Measurements from ENCODE around the gene ATP9B.

Gene ATP9B

GRCh38 chr18:79397830-79398761, 328.9 kb downstream of the ATP9B start:
- Histone ChIP-seq H2AFZ (ENCODE audit: low read depth, low read length) (no peak overlapping the region), H3K4me1 (ENCODE audit: insufficient read depth, low read length) (peaks cover 7% of the 10 kb centered on the region), H3K36me3 (ENCODE audit: insufficient read depth, low read length) (no peaks in the 10 kb centered on the region), H3K9me3 (ENCODE audit: low read length) (no peaks in the 10 kb centered on the region), H3K27me3 (ENCODE audit: insufficient read depth, low read length) (peaks cover 73% of the 10 kb centered on the region), H3K4me3 (ENCODE audit: low read length) (no peak overlapping the region)

- no peaks in the 10 kb centered on the region for H3K36me3 ChIP-seq (ENCODE audit: insufficient read depth, low read length)
- H3K27me3 ChIP-seq (ENCODE audit: insufficient read depth, low read length), result peaks cover 61% of the 10 kb centered on the region
- H3K4me1 ChIP-seq (ENCODE audit: insufficient read depth, low read length), result peaks cover 12% of the 10 kb centered on the region
- no peak overlapping the region for H3K4me3 ChIP-seq (ENCODE audit: low read length)
- no peak overlapping the region for H2AFZ ChIP-seq (ENCODE audit: low read depth, low read length)
- H3K9me3 ChIP-seq (ENCODE audit: low read length), result no peaks in the 10 kb centered on the region
These were observed 330.3 kb downstream of the ATP9B start for GRCh38 chr18:79399275-79400081.

GRCh38 chr18:79400091-79400590, 330.9 kb downstream of the ATP9B start:
- Histone ChIP-seq H3K4me1 (ENCODE audit: insufficient read depth, low read length) (peaks cover 12% of the 10 kb centered on the region), H3K27me3 (ENCODE audit: insufficient read depth, low read length) (peaks cover 55% of the 10 kb centered on the region), H3K36me3 (ENCODE audit: insufficient read depth, low read length) (no peaks in the 10 kb centered on the region), H3K9me3 (ENCODE audit: low read length) (no peaks in the 10 kb centered on the region), H3K4me3 (ENCODE audit: low read length) (peak overlapping the region; percentile 26), H2AFZ (ENCODE audit: low read depth, low read length) (no peak overlapping the region)

DNA sequence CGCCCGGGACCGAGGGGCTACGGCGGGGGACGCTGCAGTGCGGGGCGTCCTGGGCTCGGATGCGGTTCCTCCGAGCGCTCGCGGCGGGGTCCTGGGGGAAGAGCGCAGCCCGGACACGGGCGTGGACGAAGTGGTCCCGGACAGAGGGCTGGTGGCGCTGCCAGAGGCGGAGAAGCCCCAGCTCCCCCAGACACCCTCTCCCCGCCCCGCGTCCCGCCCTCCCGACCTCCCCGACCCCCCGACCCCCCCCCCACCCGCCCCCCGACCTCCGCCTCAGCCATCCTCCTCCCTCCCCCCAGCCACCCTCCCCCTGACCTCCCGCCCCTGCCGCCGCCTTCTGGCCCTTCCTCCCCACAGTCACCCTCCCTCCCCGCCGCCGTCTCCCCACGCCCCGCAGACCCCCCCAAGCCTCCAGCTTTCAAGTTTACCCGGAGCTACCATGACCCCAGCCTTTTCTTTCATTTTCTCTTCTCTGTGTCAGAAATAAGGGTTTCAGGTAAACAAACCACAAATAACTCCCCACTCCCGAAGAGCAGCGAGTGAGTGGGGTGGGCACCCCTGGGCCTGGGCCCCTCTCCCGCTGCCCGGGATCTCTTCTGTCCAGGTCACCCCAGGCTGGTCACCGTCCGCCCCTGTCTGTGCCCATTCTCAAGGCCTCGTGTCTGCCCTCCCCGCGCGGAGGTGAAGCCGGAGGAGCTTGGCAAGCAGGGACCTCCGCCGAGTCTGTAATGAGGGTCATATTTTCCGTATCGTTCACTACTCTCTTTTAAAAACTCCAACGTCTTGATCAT, 331.6 kb downstream of the ATP9B start:
- H2AFZ ChIP-seq (ENCODE audit: low read depth, low read length), result no peak overlapping the region
- H3K4me1 ChIP-seq (ENCODE audit: insufficient read depth, low read length), result peaks cover 12% of the 10 kb centered on the region
- no peaks in the 10 kb centered on the region for H3K36me3 ChIP-seq (ENCODE audit: insufficient read depth, low read length)
- H3K27me3 ChIP-seq (ENCODE audit: insufficient read depth, low read length), result peaks cover 54% of the 10 kb centered on the region
- H3K9me3 ChIP-seq (ENCODE audit: low read length), result no peaks in the 10 kb centered on the region
- H3K4me3 ChIP-seq (ENCODE audit: low read length), result no peak overlapping the region

DNA sequence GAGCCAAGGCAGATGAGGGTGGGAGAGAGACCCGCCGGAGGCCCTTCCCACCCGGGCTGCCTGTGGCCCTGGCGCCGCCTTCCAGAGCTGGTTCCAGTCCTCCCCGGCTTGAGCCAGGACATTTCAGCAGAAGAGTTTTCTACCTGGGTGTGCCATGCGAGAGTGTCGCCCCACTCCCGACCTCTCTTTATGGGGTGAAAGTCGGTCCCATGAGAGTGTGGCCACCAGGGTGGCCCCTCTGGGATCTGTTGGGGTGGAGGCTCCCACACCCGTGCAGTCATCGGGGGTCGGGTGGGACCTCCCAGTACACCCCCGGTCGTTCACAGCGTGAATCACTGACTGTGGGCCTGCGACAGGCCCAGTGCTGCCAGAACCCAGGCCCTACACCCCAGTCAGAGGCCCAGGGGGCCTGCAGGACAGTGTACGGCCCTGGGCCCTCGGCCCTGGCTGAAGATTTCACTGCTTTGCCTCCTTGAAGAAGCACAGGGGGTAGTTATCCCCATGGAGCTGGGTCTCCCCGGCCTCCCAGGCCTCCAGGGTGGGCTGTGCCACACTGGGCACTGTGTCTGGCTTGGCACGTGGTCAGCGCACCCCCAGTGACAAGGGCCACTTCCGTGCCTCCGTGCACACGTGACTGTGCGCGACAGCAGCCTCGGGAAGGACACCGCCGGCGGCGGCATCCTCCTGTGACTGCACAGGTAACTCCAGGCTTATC, 332.5 kb downstream of the ATP9B start:
- Histone ChIP-seq H3K4me3 (ENCODE audit: low read length) (no peak overlapping the region), H3K36me3 (ENCODE audit: insufficient read depth, low read length) (no peaks in the 10 kb centered on the region), H2AFZ (ENCODE audit: low read depth, low read length) (no peak overlapping the region), H3K4me1 (ENCODE audit: insufficient read depth, low read length) (peaks cover 12% of the 10 kb centered on the region), H3K9me3 (ENCODE audit: low read length) (no peaks in the 10 kb centered on the region), H3K27me3 (ENCODE audit: insufficient read depth, low read length) (peaks cover 51% of the 10 kb centered on the region)

DNA sequence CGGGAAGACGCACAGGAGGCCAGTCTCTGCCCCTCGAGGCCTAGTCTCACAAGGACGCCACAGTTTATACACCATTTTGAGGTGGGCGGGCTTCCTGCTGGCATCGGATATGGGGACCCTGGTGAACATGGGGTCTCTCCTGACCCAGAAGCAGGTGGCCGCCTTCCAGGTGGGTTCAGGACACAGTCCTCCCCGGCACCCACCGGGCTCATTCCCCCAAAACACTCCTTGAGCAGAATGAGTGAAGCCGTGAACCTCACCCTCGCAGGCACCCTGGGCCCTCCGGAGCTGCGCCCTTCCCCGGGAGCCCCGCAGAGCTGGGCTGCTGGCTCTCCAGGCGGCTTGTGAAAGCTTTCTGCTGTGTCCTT, 333.0 kb downstream of the ATP9B start:
- peaks cover 46% of the 10 kb centered on the region for H3K27me3 ChIP-seq (ENCODE audit: insufficient read depth, low read length)
- no peak overlapping the region for H3K4me3 ChIP-seq (ENCODE audit: low read length)
- H3K36me3 ChIP-seq (ENCODE audit: insufficient read depth, low read length), result no peaks in the 10 kb centered on the region
- H2AFZ ChIP-seq (ENCODE audit: low read depth, low read length), result no peak overlapping the region
- H3K9me3 ChIP-seq (ENCODE audit: low read length), result no peaks in the 10 kb centered on the region
- H3K4me1 ChIP-seq (ENCODE audit: insufficient read depth, low read length), result peaks cover 12% of the 10 kb centered on the region

DNA sequence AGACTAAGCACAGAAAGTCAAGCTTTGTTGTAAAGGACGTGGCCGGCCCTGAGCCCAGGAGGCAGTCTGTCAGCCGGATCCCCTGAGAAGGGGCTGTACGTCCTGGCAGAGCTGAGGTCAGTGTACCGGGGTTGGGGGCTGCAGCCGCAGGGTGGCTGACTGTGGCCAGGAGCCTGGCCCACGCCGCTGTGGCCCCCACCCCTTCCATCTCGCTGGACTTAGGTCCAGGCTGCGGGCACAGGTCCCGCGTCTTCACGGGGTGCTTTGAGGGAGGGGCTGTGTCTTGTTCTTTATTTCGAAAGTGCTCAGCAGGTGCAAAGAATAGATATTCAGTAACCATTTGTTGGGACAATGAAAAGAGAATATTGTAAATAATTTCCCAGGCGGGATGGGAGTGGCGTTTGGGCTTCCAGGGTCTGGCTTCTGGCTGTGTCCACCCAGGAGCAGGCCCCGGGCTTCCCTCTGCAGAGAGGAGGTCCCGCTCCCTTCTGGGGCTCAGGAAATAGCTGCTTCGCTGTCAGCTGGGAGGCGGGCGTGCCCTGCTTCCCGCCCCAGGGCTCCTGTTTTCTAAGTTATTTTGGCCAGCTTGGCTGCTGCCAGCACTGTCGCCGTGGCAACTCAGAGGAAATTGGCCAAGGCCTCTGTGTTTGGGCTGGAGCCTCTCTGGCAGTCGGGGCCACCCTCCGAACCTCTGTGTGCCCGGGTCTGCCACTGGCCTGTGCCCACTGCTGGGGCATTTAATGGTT, 334.0 kb downstream of the ATP9B start:
- Histone ChIP-seq H2AFZ (ENCODE audit: low read depth, low read length) (no peak overlapping the region), H3K27me3 (ENCODE audit: insufficient read depth, low read length) (peaks cover 36% of the 10 kb centered on the region), H3K4me3 (ENCODE audit: low read length) (no peak overlapping the region), H3K4me1 (ENCODE audit: insufficient read depth, low read length) (peaks cover 12% of the 10 kb centered on the region), H3K36me3 (ENCODE audit: insufficient read depth, low read length) (no peaks in the 10 kb centered on the region), H3K9me3 (ENCODE audit: low read length) (no peaks in the 10 kb centered on the region)

GRCh38 chr18:79403723-79404566, 334.8 kb downstream of the ATP9B start:
- Histone ChIP-seq H3K4me3 (ENCODE audit: low read length) (no peak overlapping the region), H2AFZ (ENCODE audit: low read depth, low read length) (no peak overlapping the region), H3K4me1 (ENCODE audit: insufficient read depth, low read length) (peaks cover 12% of the 10 kb centered on the region), H3K9me3 (ENCODE audit: low read length) (no peaks in the 10 kb centered on the region), H3K27me3 (ENCODE audit: insufficient read depth, low read length) (peaks cover 30% of the 10 kb centered on the region), H3K36me3 (ENCODE audit: insufficient read depth, low read length) (no peaks in the 10 kb centered on the region)

DNA sequence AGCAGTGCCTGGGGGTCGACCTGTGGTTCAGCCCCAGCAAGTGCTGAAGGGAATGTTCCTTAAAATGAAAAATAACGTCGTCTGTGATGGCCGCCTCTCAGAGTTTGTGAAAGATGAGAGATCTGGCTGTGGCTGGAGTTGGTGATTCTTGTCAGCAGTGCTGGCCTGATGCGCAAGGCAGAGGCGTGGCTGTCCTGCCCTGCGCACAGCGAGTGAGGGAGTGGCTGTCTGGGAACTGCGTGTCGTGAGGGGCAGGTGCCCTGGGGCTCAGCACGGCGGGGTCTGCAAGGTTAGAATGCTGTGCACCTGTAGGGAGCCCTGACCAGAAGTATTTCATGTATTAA, 335.3 kb downstream of the ATP9B start:
- Histone ChIP-seq H3K9me3 (ENCODE audit: low read length) (no peaks in the 10 kb centered on the region), H3K27me3 (ENCODE audit: insufficient read depth, low read length) (peaks cover 24% of the 10 kb centered on the region), H3K36me3 (ENCODE audit: insufficient read depth, low read length) (no peaks in the 10 kb centered on the region), H2AFZ (ENCODE audit: low read depth, low read length) (no peak overlapping the region), H3K4me1 (ENCODE audit: insufficient read depth, low read length) (peaks cover 12% of the 10 kb centered on the region), H3K4me3 (ENCODE audit: low read length) (no peak overlapping the region)

GRCh38 chr18:79405019-79405780, 336.0 kb downstream of the ATP9B start:
- Histone ChIP-seq H3K9me3 (ENCODE audit: low read length) (no peaks in the 10 kb centered on the region), H3K4me1 (ENCODE audit: insufficient read depth, low read length) (peaks cover 12% of the 10 kb centered on the region), H2AFZ (ENCODE audit: low read depth, low read length) (no peak overlapping the region), H3K36me3 (ENCODE audit: insufficient read depth, low read length) (no peaks in the 10 kb centered on the region), H3K27me3 (ENCODE audit: insufficient read depth, low read length) (peaks cover 21% of the 10 kb centered on the region), H3K4me3 (ENCODE audit: low read length) (no peak overlapping the region)
